Renal cortex interstitium (tissue), 11 donors: ENCODE measurements around the gene RAI1. TPM values are rescaled to one million over a fixed set of nuclear protein-coding genes. Genes with fewer than 3 reads are reported as not detected.

Experiments
- DNase-seq, 11 donors: peaks; one replicate each; pipeline ENCODE4 v3.0.0-alpha.2; 2013; ENCODE audit warnings: low read depth in 9 of 11, low spot score in 4 of 11; ENCODE audit errors: extremely low read depth in 1 of 11
- polyA plus RNA-seq, 3 donors: library from polyadenylated mRNA; unstranded; fragments of 120-200 nt; gene quantifications; one replicate each; pipeline ENCODE4 v1.2.1, GENCODE V29; 2013; ENCODE audit not compliant: insufficient read length in 3 of 3

Gene RAI1
- polyA plus RNA-seq, 3 donors, result 20.1 to 41.1 (median 31.1) TPM

DNA sequence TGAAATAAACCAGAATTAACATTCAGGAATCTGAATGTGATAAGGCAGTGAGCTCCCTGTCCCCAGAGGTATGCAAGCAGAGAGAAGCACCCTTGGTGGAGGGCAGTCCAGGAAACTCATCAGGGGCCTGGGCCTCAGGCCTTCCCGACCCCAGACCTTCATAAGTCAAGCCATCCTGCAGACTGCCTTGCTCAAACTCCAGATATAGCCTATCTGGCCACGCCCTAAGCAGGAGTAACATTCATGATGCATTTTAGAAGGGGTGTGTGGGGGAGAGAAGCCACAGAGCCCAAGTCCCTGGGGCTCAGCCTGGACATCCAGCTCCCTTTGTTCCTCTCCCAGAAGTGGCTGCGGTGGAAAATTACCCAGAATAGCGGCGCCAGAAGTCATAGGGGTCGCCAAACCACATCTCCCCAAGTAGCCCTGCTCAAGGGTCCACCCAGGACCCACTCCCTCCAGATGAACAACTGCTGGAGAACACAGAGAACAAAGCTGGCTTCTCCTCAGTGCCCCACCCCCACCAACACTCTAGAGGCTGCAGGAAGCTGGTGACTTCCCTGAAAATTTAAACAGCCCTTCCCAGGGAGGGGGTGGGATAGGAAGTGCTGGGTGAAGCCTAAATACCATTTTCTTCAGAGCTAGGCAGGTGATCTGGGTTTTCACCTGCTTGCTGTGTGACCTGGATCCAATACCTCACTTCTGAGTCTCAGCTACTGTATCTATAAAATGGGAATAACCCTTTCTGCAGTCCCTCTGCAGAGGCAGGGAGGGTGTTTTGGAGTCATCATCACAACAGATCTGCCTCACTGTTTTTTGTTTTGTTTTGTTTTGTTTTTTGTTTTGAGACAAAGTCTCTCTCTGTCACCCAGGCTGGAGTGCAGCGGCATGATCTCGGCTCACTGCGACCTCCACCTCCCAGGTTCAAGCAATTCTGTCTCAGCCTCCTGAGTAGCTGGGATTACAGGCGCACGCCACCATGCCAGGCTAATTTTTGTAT lies 157.0 kb downstream of the RAI1 start:
- peak in 1 of 11 donors; percentile 65 for DNase-seq

- peak in 8 of 11 donors; percentile 50 to 81 (median 71) for DNase-seq
Observed at GRCh38 chr17:17839791-17840707, 158.8 kb downstream of the RAI1 start.

DNA sequence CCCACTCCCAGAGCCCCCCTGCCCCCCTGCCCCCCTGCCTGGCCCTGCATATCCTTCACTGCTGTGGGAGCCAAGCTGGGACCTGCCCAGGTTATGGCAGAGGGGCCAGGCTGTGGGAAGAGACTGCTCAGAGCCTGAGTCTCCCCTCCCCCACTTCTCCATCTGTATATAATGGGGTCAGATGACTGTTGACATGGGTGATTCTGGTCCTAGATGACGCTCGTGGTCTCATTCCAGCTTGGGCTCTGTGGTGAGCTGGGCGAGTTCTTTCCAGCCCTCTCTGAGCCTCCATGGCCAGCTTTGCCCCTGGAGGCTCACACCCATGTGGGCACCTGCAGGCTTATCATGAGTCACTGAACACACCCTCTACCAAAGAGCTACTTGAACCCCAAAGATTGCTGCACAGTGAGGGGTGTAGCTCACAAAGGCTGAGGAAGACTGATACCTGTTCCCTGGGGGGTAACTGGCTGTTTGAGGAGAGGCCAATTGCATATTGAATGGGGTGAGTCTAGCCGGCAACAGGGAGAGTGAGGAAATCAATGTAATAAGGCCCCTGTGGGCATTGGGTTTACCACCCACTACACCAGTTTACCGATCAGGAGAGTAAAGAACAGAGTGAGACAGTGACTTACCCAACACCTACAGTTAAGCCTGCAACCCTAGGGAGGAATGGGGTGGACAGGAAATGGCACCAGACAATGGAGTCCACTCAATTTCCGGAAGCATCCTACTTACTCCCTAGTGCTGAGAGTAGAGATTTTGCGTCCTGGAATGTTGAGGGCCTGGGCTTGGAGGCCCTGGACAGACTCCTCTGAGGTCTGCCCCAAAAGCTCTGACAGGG lies 159.7 kb downstream of the RAI1 start:
- DNase-seq, result no peak

DNA sequence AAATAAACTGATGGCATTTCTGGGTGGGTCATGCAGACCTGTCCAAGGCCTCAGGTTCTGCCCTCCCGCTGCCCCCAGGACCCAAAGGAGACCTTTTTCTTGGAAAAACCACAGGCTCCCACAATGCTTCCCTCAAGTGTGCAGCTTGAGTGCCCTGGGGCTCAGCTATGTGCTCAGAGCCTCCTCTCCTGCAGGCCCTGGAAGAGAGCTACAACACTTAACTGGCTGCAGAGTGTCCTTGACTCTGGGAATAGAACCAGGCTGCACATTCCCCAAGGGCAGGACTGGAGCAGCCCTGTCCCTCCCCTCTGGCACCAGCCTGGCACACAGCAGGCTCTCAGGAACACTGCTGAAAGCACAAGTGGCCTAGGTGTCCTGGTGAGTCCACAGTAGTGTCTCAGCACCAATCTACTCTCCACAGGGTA lies 160.4 kb downstream of the RAI1 start:
- DNase-seq, result no peak

DNA sequence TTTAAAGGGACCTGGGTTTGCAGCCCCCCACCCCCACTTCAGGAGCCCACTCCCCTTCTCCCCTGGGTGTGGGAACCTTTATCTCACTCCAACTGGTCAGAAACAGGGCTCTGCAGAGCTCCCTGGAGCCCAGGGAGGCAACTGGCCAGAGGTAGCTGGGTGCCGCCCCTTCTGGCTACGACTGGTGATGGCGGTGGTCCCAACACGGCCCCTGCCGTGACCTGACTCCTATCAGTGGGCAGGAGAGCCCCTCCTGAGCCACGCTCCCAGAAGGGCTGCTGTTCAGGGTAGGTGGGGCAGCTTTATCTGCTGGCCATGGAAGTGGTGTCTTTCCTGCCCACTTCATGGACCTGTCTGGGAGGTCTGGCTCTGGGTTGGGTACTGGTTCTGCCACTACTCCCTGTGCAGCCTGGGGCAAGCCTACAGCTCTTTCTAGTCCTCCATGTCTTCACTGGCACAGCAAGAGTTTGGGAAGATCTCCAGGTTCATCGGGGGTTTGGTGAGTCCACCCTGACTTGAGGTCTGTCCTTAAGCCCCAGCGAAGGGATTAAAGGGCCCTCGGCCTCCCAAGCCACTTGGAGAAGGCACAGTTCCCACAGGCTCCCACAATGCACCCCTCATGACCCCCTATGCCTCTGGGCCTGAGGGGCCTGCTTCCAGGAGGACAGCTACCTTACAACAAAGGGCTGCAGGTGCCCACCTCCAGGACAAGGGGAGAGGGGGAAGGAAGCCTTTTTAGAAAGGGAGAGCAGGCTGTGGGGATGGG lies 161.0 kb downstream of the RAI1 start:
- DNase-seq, result no peak

DNA sequence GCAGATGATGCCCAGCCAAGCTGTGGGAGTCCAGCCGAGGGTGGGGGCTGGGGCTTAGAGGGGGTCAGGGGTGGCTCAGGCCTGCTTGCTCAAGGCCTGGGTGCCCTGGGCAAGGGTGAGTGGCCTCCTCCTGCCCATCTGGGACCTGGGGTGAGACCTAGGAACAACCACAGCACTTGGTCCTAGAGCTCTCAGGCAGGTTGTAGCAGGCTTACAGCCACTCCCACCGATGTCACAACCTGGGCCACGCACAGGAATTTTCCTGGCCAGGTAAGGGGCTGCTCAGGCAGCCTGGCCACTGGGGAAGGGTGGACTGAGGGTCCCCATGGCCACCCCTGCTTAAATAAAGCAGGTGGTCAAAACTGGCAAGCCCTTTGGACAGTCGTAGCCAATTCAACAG lies 161.8 kb downstream of the RAI1 start:
- no peak for DNase-seq

DNA sequence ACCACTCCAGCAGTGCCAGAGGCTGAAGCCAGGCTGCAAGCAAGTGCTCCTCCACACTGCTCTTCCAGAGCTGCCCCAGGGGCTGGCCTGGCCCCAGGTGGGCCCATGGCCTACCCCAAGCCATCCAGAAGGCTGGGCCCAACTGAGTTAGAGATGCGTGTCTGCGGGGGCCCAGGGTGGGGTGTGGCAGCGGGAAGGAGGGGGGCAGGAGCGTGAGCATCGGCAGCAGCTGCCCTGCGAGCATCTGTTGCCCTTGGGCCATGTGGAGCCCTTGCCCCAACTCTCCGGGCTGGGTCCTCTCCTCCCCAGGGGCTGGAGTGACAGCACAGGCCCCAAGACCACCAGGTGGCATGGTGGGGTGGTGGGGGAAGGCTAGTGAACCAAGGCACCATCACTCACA lies 162.8 kb downstream of the RAI1 start:
- no peak for DNase-seq

- no peak for DNase-seq
Observed at GRCh38 chr17:17844500-17844899, 163.2 kb downstream of the RAI1 start.

DNA sequence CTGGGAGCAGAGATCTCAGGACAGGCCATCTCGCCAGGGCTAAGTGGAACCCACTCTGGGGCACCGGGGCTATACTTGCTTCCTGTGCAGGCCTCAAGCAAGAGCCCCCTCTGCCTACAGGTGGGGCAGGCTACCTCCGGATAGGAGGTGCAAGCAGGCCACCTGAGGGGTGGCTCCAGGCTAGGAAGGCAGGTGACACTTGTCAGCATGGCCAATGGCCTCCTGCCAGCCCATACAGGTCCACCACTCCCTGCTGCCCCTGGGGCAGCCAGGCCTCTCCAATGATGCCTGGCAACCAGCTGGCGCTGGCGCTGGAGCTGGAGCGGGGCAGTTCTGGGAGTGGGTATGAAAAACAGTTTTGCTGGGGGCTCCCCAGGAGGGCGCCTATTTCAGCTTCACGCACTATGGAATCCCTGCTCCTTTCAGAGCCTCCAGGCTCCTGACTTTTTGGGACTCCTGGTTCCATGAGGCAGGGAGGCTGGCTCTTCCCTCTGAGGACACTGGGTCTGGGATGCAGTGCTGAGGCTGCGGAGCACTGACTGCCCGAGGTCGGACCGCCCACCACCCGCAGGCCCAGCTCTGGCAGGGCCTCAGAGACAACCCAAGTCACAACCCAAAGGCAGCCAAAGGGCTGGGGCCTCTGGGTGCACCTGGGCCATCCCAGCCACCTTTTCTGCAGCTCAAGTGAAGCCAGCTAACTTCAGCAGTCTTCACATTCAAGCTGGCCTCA lies 164.0 kb downstream of the RAI1 start:
- no peak for DNase-seq

DNA sequence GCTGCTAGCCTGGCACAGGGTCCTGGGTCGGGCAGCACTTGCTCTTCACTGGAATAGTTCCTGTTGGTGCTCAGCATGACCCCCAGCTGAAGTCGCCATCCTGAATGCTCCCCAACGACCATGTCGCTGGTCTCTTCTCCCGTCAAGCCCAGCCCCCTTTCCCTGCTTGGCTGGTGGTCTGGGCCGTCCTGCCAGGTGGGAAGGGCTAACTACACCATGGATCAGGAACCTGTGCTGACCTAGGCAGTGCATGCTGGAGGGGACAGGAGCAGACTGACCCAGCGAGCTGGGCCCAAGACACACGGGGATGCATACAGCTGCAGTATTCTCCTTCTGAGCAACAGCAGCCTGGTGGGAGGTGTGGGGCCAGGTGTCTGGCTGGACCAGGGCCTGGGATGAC lies 164.7 kb downstream of the RAI1 start:
- DNase-seq, result no peak

DNA sequence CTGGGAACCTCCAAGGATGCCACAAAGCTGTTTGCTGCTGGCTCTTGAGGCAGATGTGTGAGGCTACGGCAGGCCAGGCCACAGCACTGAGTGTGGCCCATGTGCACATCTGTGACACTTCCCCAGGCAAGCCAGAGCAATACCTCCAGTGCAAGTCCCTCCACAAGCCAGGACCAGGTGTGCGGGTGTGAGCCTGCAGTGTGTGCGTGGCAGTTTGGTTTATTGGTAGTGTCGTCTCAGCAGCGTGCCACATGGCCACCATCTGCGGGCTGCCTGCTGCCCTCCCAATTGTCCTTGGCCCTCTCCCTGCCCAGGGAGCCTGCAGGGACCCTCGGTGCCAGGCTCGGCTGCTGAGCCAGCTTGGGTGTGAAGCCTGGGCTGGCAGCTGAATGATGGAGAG lies 165.4 kb downstream of the RAI1 start:
- no peak for DNase-seq

GRCh38 chr17:17847118-17847689 lies 165.9 kb downstream of the RAI1 start:
- DNase-seq, result no peak

- no peak for DNase-seq
Observed at GRCh38 chr17:17847726-17848125, 166.5 kb downstream of the RAI1 start.

DNA sequence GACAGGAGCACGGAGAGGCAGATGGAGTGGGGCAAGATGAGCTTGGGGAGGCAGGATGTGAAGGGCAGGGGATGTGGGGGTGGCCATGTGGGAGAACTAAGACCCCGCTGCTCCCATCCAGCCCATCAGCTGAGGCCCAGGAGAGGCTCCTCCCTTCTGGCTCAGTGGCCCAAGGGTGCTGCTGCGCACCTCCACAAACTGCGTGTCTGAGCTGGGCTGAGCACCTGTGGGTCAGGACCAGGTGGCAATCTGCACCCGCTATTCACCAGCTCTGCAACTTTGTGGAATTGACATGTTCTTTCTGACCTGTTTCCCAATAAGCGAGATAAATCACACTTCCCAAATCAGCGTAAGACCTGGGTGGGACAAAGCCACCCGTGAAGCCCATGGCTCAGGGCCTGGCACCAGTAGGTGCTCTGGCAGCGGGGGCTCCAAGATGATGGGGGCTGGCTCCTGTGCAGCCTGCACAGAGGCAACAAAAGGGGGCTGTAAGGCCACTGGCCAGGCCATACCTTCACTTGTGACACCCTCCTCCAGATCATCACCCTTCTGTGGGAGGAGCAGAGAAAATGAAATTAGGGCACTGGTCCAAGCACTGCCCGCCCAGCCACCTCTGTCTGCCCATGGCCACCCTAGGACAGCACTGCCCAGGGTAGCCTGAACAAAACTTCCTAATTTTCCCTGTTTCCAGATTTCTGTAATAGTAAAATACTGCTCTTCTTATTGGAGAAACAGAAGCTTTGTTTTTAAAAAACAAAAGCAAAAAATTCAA lies 167.2 kb downstream of the RAI1 start:
- no peak for DNase-seq

GRCh38 chr17:17849147-17849820 lies 168.0 kb downstream of the RAI1 start:
- no peak for DNase-seq

- no peak for DNase-seq
Observed at GRCh38 chr17:17849845-17850373, 168.7 kb downstream of the RAI1 start.
